ENCODE measurements around the gene RTP2.

Gene RTP2

GRCh38 chr3:187702507-187703033 lies at the start of gene RTP2:
Gene RTP2, minus strand, starts transcription at chr3:187702557. Its CDS starts 429 bp downstream, at chr3:187702128.
- no peak for DNase-seq

- no peak for DNase-seq
Observed at GRCh38 chr3:187750513-187751123, 48.3 kb upstream of the RTP2 start.

GRCh38 chr3:187750006-187750512 lies 47.7 kb upstream of the RTP2 start:
- no peak for DNase-seq

- peak; percentile 91 for DNase-seq
Observed at GRCh38 chr3:187748050-187748481, 45.7 kb upstream of the RTP2 start.

- DNase-seq, result no peak
Observed at GRCh38 chr3:187747506-187747905, 45.1 kb upstream of the RTP2 start.

- DNase-seq, result no peak
Observed at GRCh38 chr3:187746442-187747281, 44.3 kb upstream of the RTP2 start.

- DNase-seq, result no peak
Observed at GRCh38 chr3:187746059-187746441, 43.7 kb upstream of the RTP2 start.

- peak; percentile 96 for DNase-seq
Observed at GRCh38 chr3:187745201-187746058, 43.1 kb upstream of the RTP2 start, which contains the start of gene BCL6. Gene BCL6, minus strand, starts transcription at chr3:187745468. Its CDS starts 11,775 bp downstream, at chr3:187733693.

GRCh38 chr3:187744169-187745151 lies 42.1 kb upstream of the RTP2 start:
- peak; percentile 66 for DNase-seq

GRCh38 chr3:187743195-187744141 lies 41.1 kb upstream of the RTP2 start:
- DNase-seq, result peak; percentile 30

GRCh38 chr3:187742351-187743171 lies 40.2 kb upstream of the RTP2 start:
- DNase-seq, result peak; percentile 3

- DNase-seq, result peak; percentile 81
Observed at GRCh38 chr3:187741403-187742350, 39.3 kb upstream of the RTP2 start.

GRCh38 chr3:187740421-187741399 lies 38.4 kb upstream of the RTP2 start:
- DNase-seq, result peak; percentile 39

- peak; percentile 73 for DNase-seq
Observed at GRCh38 chr3:187739561-187740332, 37.4 kb upstream of the RTP2 start.

- no peak for DNase-seq
Observed at GRCh38 chr3:187739094-187739560, 36.8 kb upstream of the RTP2 start.
